GM06990 (cell line): Measurements from ENCODE around the gene FRRS1L.

Experiments used
- DNase-seq: peaks from one replicate; pipeline ENCODE4 v3.0.0-alpha.2; 2011; ENCODE audit not compliant: insufficient read length; ENCODE audit errors: extremely low read depth
- H3K27me3 ChIP-seq: replicated peaks from 2 replicates; pipeline ENCODE4 v1.6.0; 2011; ENCODE audit warnings: low read length; ENCODE audit not compliant: control insufficient read depth, insufficient read depth
- H3K36me3 ChIP-seq: 2 replicates; pipeline ENCODE4 v1.5.1; 2011; ENCODE audit warnings: low read length; ENCODE audit not compliant: control insufficient read depth, insufficient read depth
- H3K4me3 ChIP-seq: replicated peaks from 2 replicates; pipeline ENCODE4 v1.5.1; 2011; ENCODE audit warnings: low read depth, mild to moderate bottlenecking, control low read depth, low read length
- CTCF ChIP-seq: IDR thresholded peaks from 2 replicates; pipeline ENCODE4 v1.5.1; 2011; ENCODE audit warnings: low read length, control low read depth, mild to moderate bottlenecking, inconsistent platforms; ENCODE audit not compliant: insufficient read depth, poor library complexity, severe bottlenecking

Gene FRRS1L

GRCh38 chr9:109171926-109172325 lies 4.9 kb upstream of the FRRS1L start:
- no peak for TF ChIP-seq CTCF

GRCh38 chr9:109168170-109168569 lies 1.1 kb upstream of the FRRS1L start:
- Histone ChIP-seq H3K27me3 (no peaks in the 10 kb centered on the region; the same call in 1 of the 2 replicates), H3K36me3 (no peaks in the 10 kb centered on the region), H3K4me3 (no peak overlapping the region)
- TF ChIP-seq CTCF = no peak
- no peak for DNase-seq

More at GRCh38 chr9:109171926-109172325, 4.9 kb upstream of the FRRS1L start:
- Histone ChIP-seq H3K27me3 (no peaks in the 10 kb centered on the region; the same call in 1 of the 2 replicates), H3K36me3 (no peaks in the 10 kb centered on the region), H3K4me3 (no peak overlapping the region)
- DNase-seq = no peak

GRCh38 chr9:109167716-109168115 lies 667 bp upstream of the FRRS1L start:
- H3K4me3 ChIP-seq = no peak overlapping the region
- TF ChIP-seq CTCF = no peak
- no peaks in the 10 kb centered on the region; the same call in 1 of the 2 replicates for H3K27me3 ChIP-seq
- no peaks in the 10 kb centered on the region for H3K36me3 ChIP-seq
- no peak for DNase-seq

DNA sequence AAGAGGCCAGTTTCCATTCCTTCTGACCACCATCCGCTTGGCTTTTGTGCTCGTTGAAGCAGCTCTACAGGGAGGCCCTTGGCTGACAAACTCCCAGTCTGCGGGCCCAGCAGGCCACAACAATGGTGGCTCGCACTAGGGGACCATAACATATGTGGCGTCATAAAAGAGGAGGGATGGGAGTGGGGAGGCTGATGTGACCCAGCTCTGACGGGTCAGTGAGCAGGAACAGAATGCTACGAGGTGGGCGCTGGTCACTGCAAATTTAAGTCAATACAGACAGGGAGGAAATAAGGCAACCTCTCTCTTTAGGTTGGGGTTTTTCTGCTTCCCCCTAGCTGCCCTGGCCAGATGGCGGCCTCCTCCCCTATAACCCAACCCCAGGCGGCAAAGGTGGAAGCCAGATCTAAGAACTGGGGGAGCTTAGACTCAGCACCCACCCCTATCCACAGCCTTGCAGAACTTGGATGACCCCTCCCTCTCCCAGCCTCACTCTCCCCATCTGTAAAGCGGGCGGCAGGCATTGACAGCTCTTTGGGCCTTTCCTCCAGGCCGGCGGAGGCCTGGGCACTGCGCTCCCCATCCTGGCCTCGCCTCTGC lies 778 bp downstream of the FRRS1L start:
- TF ChIP-seq CTCF = no peak
- Histone ChIP-seq H3K4me3 (no peak overlapping the region), H3K27me3 (no peaks in the 10 kb centered on the region; the same call in 1 of the 2 replicates), H3K36me3 (no peaks in the 10 kb centered on the region)
- DNase-seq = no peak

- DNase-seq = no peak
- H3K36me3 ChIP-seq = no peaks in the 10 kb centered on the region
- TF ChIP-seq CTCF = no peak
- H3K27me3 ChIP-seq = no peaks in the 10 kb centered on the region; the same call in 1 of the 2 replicates
- H3K4me3 ChIP-seq = no peak overlapping the region
Observed at GRCh38 chr9:109164042-109164441, 3.0 kb downstream of the FRRS1L start.

DNA sequence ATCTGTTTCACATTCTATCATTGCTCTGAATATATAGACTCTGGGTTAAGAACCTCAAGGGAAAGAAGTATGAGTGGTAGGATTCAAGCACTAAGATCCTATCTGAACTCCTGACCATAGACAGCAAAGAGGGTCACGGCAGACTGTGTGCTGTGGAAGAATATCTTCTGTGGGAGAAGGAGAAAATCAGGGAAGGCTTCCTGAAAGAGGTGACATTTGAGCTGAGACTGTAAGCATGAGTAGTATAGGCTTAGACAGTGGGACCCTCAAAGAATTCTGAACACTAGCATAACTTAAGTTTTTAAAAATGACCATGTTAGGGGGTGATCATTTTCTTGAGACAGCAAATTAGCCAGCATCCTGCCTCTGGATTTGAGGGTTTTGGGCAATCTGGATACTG lies 3.9 kb downstream of the FRRS1L start:
- no peaks in the 10 kb centered on the region for H3K36me3 ChIP-seq
- H3K4me3 ChIP-seq = no peak overlapping the region
- no peak for DNase-seq
- no peak for TF ChIP-seq CTCF
- H3K27me3 ChIP-seq = no peaks in the 10 kb centered on the region; the same call in 1 of the 2 replicates
